ENCODE results near the gene ZNF507. TPM values are rescaled to one million over a fixed set of nuclear protein-coding genes. Genes with fewer than 3 reads are reported as not detected.

ZNF507 gene
- total RNA-seq, 2 donors from 2014 or later, result 19.0 to 37.5 TPM

- WGBS, result 62% methylated on average over 20 of the region's 20 CpGs
- no peak for DNase-seq (ENCODE audit: low spot score)
- Histone ChIP-seq H3K27ac (peak overlapping the region; percentile 98 to 99), H3K9me3 (no peaks in the 10 kb centered on the region), H3K4me3 (peak overlapping the region; percentile 99), H3K27me3 (replicated peaks; ENCODE audit: insufficient read depth) (no peaks in the 10 kb centered on the region), H3K4me1 (replicated peaks) (peaks cover 5% of the 10 kb centered on the region), H3K36me3 (no peaks in the 10 kb centered on the region)
- intact Hi-C loops (cut with DNase I), result loop anchor here (10.0 kb wide), 1 partner anchor 270 kb away; the partner anchor contains the start of genes ANKRD27 and RGS9BP
- TF ChIP-seq POLR2AphosphoS5 (IDR thresholded peaks at IDR 0.05), result no peak
- TF ChIP-seq CTCF (IDR thresholded peaks at IDR 0.05), result no peak
- TF ChIP-seq POLR2A (IDR thresholded peaks at IDR 0.05), result no peak
These were observed 59.0 kb downstream of the ZNF507 start for GRCh38 chr19:32404213-32404932.

- intact Hi-C loops (cut with DNase I), result loop anchor here (5.0 to 10.0 kb wide), 2 partner anchors 58 to 270 kb away; partner anchors contain the start of genes ANKRD27, RGS9BP and ZNF507
- Histone ChIP-seq H3K9me3 (no peaks in the 10 kb centered on the region), H3K36me3 (no peaks in the 10 kb centered on the region), H3K27ac (peak overlapping the region; percentile 98 to 99), H3K4me3 (peak overlapping the region; percentile 99), H3K4me1 (replicated peaks) (peaks cover 5% of the 10 kb centered on the region), H3K27me3 (replicated peaks; ENCODE audit: insufficient read depth) (no peaks in the 10 kb centered on the region)
- DNase-seq (ENCODE audit: low spot score), result peak; percentile 36
- TF ChIP-seq POLR2AphosphoS5 (IDR thresholded peaks at IDR 0.05) (no peak), POLR2A (IDR thresholded peaks at IDR 0.05) (no peak), CTCF (IDR thresholded peaks at IDR 0.05) (no peak)
- WGBS, result 1% methylated on average over 21 of the region's 36 CpGs
These were observed 59.6 kb downstream of the ZNF507 start for GRCh38 chr19:32404933-32405430.

GRCh38 chr19:32405431-32406160 lies 60.2 kb downstream of the ZNF507 start, which contains the start of gene DPY19L3:
Gene DPY19L3, plus strand, starts transcription at chr19:32405770. Its CDS starts 2,484 bp downstream, at chr19:32408254.
- Histone ChIP-seq H3K27ac (peak within 1 kb of the TSS; percentile 98 to 99), H3K27me3 (replicated peaks; ENCODE audit: insufficient read depth) (no peaks in the 10 kb centered on the region), H3K9me3 (no peaks in the 10 kb centered on the region), H3K36me3 (no peaks in the 10 kb centered on the region), H3K4me1 (replicated peaks) (peaks cover 5% of the 10 kb centered on the region), H3K4me3 (peak within 1 kb of the TSS; percentile 99)
- intact Hi-C loops (cut with DNase I), result loop anchor here (5.0 to 10.0 kb wide), 2 partner anchors 58 to 269 kb away; partner anchors contain the start of genes ANKRD27, RGS9BP and ZNF507
- peak; percentile 95 for DNase-seq (ENCODE audit: low spot score)
- WGBS, result 2% methylated on average over 96 of the region's 104 CpGs
- TF ChIP-seq CTCF (IDR thresholded peaks at IDR 0.05), result no peak
- peak; percentile 96 for TF ChIP-seq POLR2AphosphoS5 (IDR thresholded peaks at IDR 0.05)
- TF ChIP-seq POLR2A (IDR thresholded peaks at IDR 0.05), result peak; percentile 85

GRCh38 chr19:32406161-32407003 lies 61.0 kb downstream of the ZNF507 start:
- H3K4me3 ChIP-seq, result peak overlapping the region; percentile 99
- no peak for TF ChIP-seq POLR2A (IDR thresholded peaks at IDR 0.05)
- peak in 1 of 4 experiments; percentile 3 for TF ChIP-seq CTCF (IDR thresholded peaks at IDR 0.05)
- no peaks in the 10 kb centered on the region for H3K9me3 ChIP-seq
- peaks cover 0 to under 1% of the 10 kb centered on the region in 2 donors for H3K36me3 ChIP-seq
- H3K27ac ChIP-seq, result peak overlapping the region; percentile 98 to 99
- 6% methylated on average over 33 of the region's 33 CpGs for WGBS
- DNase-seq (ENCODE audit: low spot score), result peak; percentile 55
- intact Hi-C loops (cut with DNase I), result loop anchor here (5.0 to 10.0 kb wide), 2 partner anchors 59 to 268 kb away; partner anchors contain the start of genes ANKRD27, RGS9BP and ZNF507
- no peaks in the 10 kb centered on the region for H3K27me3 ChIP-seq (replicated peaks; ENCODE audit: insufficient read depth)
- peaks cover 5% of the 10 kb centered on the region for H3K4me1 ChIP-seq (replicated peaks)
